ENCODE data around the gene LCE2B. TPM values are rescaled to one million over a fixed set of nuclear protein-coding genes. Genes with fewer than 3 reads are reported as not detected.

The LCE2B gene
- total RNA-seq, 4 donors from 2014 or later, result not detected

GRCh38 chr1:152697701-152698600, 12.0 kb downstream of the LCE2B start, which contains the start of gene LCE2A:
TSS of gene LCE2A (plus strand) at chr1:152698345. CDS start at chr1:152698902, 557 bp downstream.
- Histone ChIP-seq H3K9me3 (no peaks in the 10 kb centered on the region), H3K27ac (no peak within 1 kb of the TSS), H3K4me1 (no peaks in the 10 kb centered on the region), H3K4me3 (no peak within 1 kb of the TSS), H3K27me3 (no peaks in the 10 kb centered on the region), H3K36me3 (no peaks in the 10 kb centered on the region)
- DNase-seq, result no peak
- TF ChIP-seq CTCF (IDR thresholded peaks at IDR 0.05) (no peak), POLR2A (IDR thresholded peaks at IDR 0.05) (no peak)
- WGBS, 2 donors, result 0 to 54% methylated on average over 2 to 4 of the region's 4 CpGs
- intact Hi-C loops (cut with DNase I), result no loop called here

GRCh38 chr1:152699746-152700145, 13.8 kb downstream of the LCE2B start:
- whole genome bisulfite sequencing, 2 donors, result 75 to 80% methylated on average over 4 of the region's 4 CpGs
- no peaks in the 10 kb centered on the region for H3K9me3 ChIP-seq
- no peak overlapping the region for H3K4me3 ChIP-seq
- H3K36me3 ChIP-seq, result no peaks in the 10 kb centered on the region
- TF ChIP-seq POLR2A (IDR thresholded peaks at IDR 0.05) (no peak), CTCF (IDR thresholded peaks at IDR 0.05) (no peak)
- H3K27ac ChIP-seq, result no peak overlapping the region
- intact Hi-C loops (cut with DNase I), result no loop called here
- no peaks in the 10 kb centered on the region for H3K4me1 ChIP-seq
- no peak for DNase-seq
- H3K27me3 ChIP-seq, result no peaks in the 10 kb centered on the region

DNA sequence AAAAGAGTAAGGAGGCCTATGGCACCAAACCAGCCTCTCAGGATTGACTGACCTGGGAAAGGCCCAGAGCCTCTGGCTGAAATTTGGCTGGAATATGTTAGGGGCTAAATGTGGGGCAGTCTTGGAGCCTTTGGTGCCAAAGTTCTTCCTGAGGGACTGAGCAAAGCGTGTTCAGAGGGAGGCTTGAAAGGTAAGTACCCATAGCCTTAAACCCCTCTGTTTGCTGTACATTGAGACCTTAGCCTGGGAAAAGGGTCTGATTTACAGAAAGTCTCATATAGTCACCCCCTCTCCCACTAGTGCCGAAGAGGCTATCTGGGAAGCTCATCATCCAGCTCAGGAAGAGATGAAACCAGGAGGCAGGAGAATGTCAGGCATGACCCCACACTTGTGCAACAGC, 21.9 kb downstream of the LCE2B start, which contains the start of gene LCE4A:
Gene LCE4A, plus strand, starts transcription at position 301 of the 400 bp plus-strand sequence. CDS start 916 bp downstream, outside the sequence.
- WGBS, 2 donors, result 58 to 71% methylated on average over 1 of the region's 2 CpGs

GRCh38 chr1:152718238-152718637, 32.3 kb downstream of the LCE2B start:
- no peak overlapping the region for H3K4me3 ChIP-seq
- H3K27me3 ChIP-seq, result no peaks in the 10 kb centered on the region
- intact Hi-C loops (cut with DNase I), result no loop called here
- DNase-seq, result no peak
- no peak overlapping the region for H3K27ac ChIP-seq
- peaks cover 0 to 5% (median 0%) of the 10 kb centered on the region in 3 donors for H3K4me1 ChIP-seq
- no peaks in the 10 kb centered on the region for H3K36me3 ChIP-seq
- H3K9me3 ChIP-seq, result peaks cover 0 to 5% (median 0%) of the 10 kb centered on the region in 3 donors
- TF ChIP-seq POLR2A (IDR thresholded peaks at IDR 0.05) (no peak), CTCF (IDR thresholded peaks at IDR 0.05) (no peak)

More for the DNA sequence above, 21.9 kb downstream of the LCE2B start, which contains the start of gene LCE4A:
- Histone ChIP-seq H3K27ac (no peak within 1 kb of the TSS), H3K9me3 (no peaks in the 10 kb centered on the region), H3K4me3 (no peak within 1 kb of the TSS), H3K4me1 (no peaks in the 10 kb centered on the region), H3K36me3 (no peaks in the 10 kb centered on the region), H3K27me3 (peaks cover 0 to 7% (median 0%) of the 10 kb centered on the region in 4 donors)
- intact Hi-C loops (cut with DNase I), result no loop called here
- DNase-seq, result no peak
- TF ChIP-seq CTCF (IDR thresholded peaks at IDR 0.05), result no peak

DNA sequence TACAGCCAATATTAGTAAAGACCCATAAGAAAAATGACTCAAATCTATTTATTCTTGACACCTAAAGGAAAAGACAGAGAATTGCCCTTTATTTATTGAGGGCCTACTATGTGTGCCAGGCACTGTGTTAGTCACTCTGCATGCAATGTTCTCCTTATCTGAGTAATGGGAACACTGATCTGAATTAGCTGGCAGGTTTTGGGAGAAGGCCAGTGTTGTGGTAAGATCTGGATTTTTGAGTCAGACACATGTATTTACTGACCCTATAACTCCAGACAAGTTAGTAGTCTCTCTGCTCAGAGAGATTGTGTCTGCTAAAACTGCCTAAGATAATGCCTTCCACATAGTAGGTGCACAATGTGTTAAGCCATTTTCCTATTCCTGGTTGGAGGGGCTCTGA, 39.3 kb downstream of the LCE2B start:
- Histone ChIP-seq H3K4me3 (no peak overlapping the region), H3K4me1 (no peaks in the 10 kb centered on the region), H3K27me3 (peaks cover 0 to 7% (median 0%) of the 10 kb centered on the region in 4 donors), H3K36me3 (no peaks in the 10 kb centered on the region), H3K9me3 (no peaks in the 10 kb centered on the region), H3K27ac (no peak overlapping the region)
- TF ChIP-seq CTCF (IDR thresholded peaks at IDR 0.05) (no peak), POLR2A (IDR thresholded peaks at IDR 0.05) (no peak)
- intact Hi-C loops (cut with DNase I), result no loop called here
- no peak for DNase-seq

Measured in esophagus squamous epithelium (tissue), 5 donors.